H9 (cell line): Measurements from ENCODE around the gene TAOK1. TPM values are rescaled to one million over a fixed set of nuclear protein-coding genes. Genes with fewer than 3 reads are reported as not detected.

Experiments used
- DNase-seq: peaks from one replicate; pipeline ENCODE4 v3.0.0-alpha.2; 2017
- H2AFZ ChIP-seq: one replicate; pipeline ENCODE4 v1.6.1; 2013; ENCODE audit warnings: mild to moderate bottlenecking, low read length, control low read depth, moderate library complexity
- H2AK5ac ChIP-seq: 2 replicates; pipeline ENCODE4 v1.6.1; 2013; ENCODE audit warnings: low read length, control low read depth, mixed read lengths; ENCODE audit not compliant: insufficient read length
- H2BK120ac ChIP-seq: one replicate; pipeline ENCODE4 v1.6.1; 2013; ENCODE audit warnings: low read depth, mild to moderate bottlenecking, low read length, control low read depth, inconsistent platforms; ENCODE audit not compliant: poor library complexity, severe bottlenecking
- H2BK12ac ChIP-seq: 2 replicates; pipeline ENCODE4 v1.6.1; 2013; ENCODE audit warnings: low read length, control low read depth, mixed read lengths, low read depth; ENCODE audit not compliant: insufficient read length
- H2BK15ac ChIP-seq: 2 replicates; pipeline ENCODE4 v1.6.1; 2013; ENCODE audit warnings: low read depth, low read length, control low read depth
- H2BK20ac ChIP-seq: one replicate; pipeline ENCODE4 v1.6.1; 2013; ENCODE audit warnings: low read depth, mild to moderate bottlenecking, low read length, control low read depth, inconsistent platforms; ENCODE audit not compliant: poor library complexity, severe bottlenecking
- H2BK5ac ChIP-seq: 2 replicates; pipeline ENCODE4 v1.6.1; 2013; ENCODE audit warnings: low read length, control low read depth, mixed read lengths; ENCODE audit not compliant: insufficient read length
- H3K14ac ChIP-seq: 2 replicates; pipeline ENCODE4 v1.6.1; 2013; ENCODE audit warnings: low read length, control low read depth; ENCODE audit not compliant: insufficient read depth
- H3K18ac ChIP-seq: 2 replicates; pipeline ENCODE4 v1.6.1; 2013; ENCODE audit warnings: low read depth, mild to moderate bottlenecking, mixed read lengths, low read length, control low read depth; ENCODE audit not compliant: insufficient read length
- H3K23ac ChIP-seq: 2 replicates; pipeline ENCODE4 v1.6.1; 2013; ENCODE audit warnings: low read length, control low read depth, mixed read lengths, low read depth; ENCODE audit not compliant: insufficient read length
- H3K23me2 ChIP-seq: 2 replicates; pipeline ENCODE4 v1.6.1; 2013; ENCODE audit warnings: low read depth, mild to moderate bottlenecking, mixed read lengths, low read length, control low read depth; ENCODE audit not compliant: insufficient read length, poor library complexity, severe bottlenecking
- H3K27ac ChIP-seq: 2 replicates; pipeline ENCODE4 v1.5.1; 2013; ENCODE audit warnings: low read length, control low read depth, mixed read lengths, low read depth; ENCODE audit not compliant: insufficient read length
- H3K27me3 ChIP-seq: 2 replicates; pipeline ENCODE4 v1.6.1; 2013; ENCODE audit warnings: low read length, control low read depth, inconsistent platforms; ENCODE audit not compliant: insufficient read depth
- H3K4ac ChIP-seq: 2 replicates; pipeline ENCODE4 v1.6.1; 2013; ENCODE audit warnings: low read depth, mild to moderate bottlenecking, control low read depth, inconsistent platforms, low read length, moderate library complexity
- H3K4me1 ChIP-seq: 2 replicates; pipeline ENCODE4 v1.6.1; 2013; ENCODE audit warnings: low read length, control low read depth, inconsistent platforms; ENCODE audit not compliant: insufficient read depth
- H3K4me2 ChIP-seq: 2 replicates; pipeline ENCODE4 v1.6.1; 2013; ENCODE audit warnings: low read length, control low read depth, mixed read lengths; ENCODE audit not compliant: insufficient read length, insufficient read depth
- H3K56ac ChIP-seq: 2 replicates; pipeline ENCODE4 v1.6.1; 2013; ENCODE audit warnings: low read depth, mild to moderate bottlenecking, mixed read lengths, low read length, control low read depth; ENCODE audit not compliant: insufficient read length
- H3K79me1 ChIP-seq: 2 replicates; pipeline ENCODE4 v1.6.1; 2013; ENCODE audit warnings: low read depth, mild to moderate bottlenecking, moderate library complexity, low read length, control low read depth, inconsistent platforms; ENCODE audit not compliant: insufficient read depth, poor library complexity, severe bottlenecking
- H3K79me2 ChIP-seq: 2 replicates; pipeline ENCODE4 v1.6.1; 2013; ENCODE audit warnings: low read length, control low read depth, inconsistent platforms; ENCODE audit not compliant: insufficient read depth
- H3K9ac ChIP-seq: 2 replicates; pipeline ENCODE4 v1.6.1; 2013; ENCODE audit warnings: low read length, control low read depth, mixed read lengths; ENCODE audit not compliant: insufficient read length; ENCODE audit errors: extremely low read depth
- H3K9me3 ChIP-seq: one replicate; pipeline ENCODE4 v1.6.1; 2013; ENCODE audit warnings: low read depth, low read length, inconsistent platforms; ENCODE audit not compliant: control insufficient read depth
- H3T11ph ChIP-seq: one replicate; pipeline ENCODE4 v1.6.1; 2013; ENCODE audit warnings: mild to moderate bottlenecking, low read length, control low read depth, inconsistent platforms
- H4K20me1 ChIP-seq: one replicate; pipeline ENCODE4 v1.6.1; 2013; ENCODE audit not compliant: control insufficient read depth, insufficient read length, insufficient read depth
- H4K5ac ChIP-seq: 2 replicates; pipeline ENCODE4 v1.6.1; 2013; ENCODE audit warnings: low read depth, mild to moderate bottlenecking, mixed read lengths, low read length, control low read depth; ENCODE audit not compliant: insufficient read length
- H4K8ac ChIP-seq: replicated peaks from 2 replicates; pipeline ENCODE4 v1.6.1; 2013; ENCODE audit warnings: low read length, control low read depth, mixed read lengths, low read depth; ENCODE audit not compliant: insufficient read length
- H4K91ac ChIP-seq: 2 replicates; pipeline ENCODE4 v1.6.1; 2013; ENCODE audit warnings: low read depth, mild to moderate bottlenecking, moderate library complexity, mixed read lengths, low read length, control low read depth; ENCODE audit not compliant: insufficient read length
- H3K27ac Mint-ChIP-seq, 3 experiments: 2 replicates in 2 of 3; 3 replicates in 1 of 3; pipeline ENCODE4 v1.8.0; 2020 to 2021; ENCODE audit warnings: mixed read lengths in 3 of 3, mild to moderate bottlenecking in 1 of 3, moderate library complexity in 1 of 3
- H3K27me3 Mint-ChIP-seq: 2 replicates; pipeline ENCODE4 v1.8.0; 2021; ENCODE audit warnings: low read depth, mild to moderate bottlenecking, moderate library complexity, mixed read lengths
- H3K36me3 Mint-ChIP-seq, 3 experiments: 2 replicates in 2 of 3; 3 replicates in 1 of 3; pipeline ENCODE4 v1.8.0; 2020 to 2021; ENCODE audit warnings: low read depth in 3 of 3, mixed read lengths in 3 of 3; ENCODE audit not compliant: insufficient read depth in 1 of 3
- H3K4me1 Mint-ChIP-seq, 2 experiments: 2 replicates each; pipeline ENCODE4 v1.8.0; 2020; ENCODE audit warnings: mixed read lengths in 2 of 2
- H3K4me3 Mint-ChIP-seq, 2 experiments: 2 replicates in 1 of 2; 3 replicates in 1 of 2; pipeline ENCODE4 v1.8.0; 2020 to 2021; ENCODE audit warnings: mild to moderate bottlenecking in 2 of 2, mixed read lengths in 2 of 2, moderate library complexity in 1 of 2
- H3K9me3 Mint-ChIP-seq, 2 experiments: 2 replicates in 1 of 2; 3 replicates in 1 of 2; pipeline ENCODE4 v1.8.0; 2020; ENCODE audit warnings: mild to moderate bottlenecking in 2 of 2, mixed read lengths in 2 of 2, moderate library complexity in 1 of 2
- CTCF ChIP-seq: fragments of 200-600 bp; sonication (generic); conservative IDR thresholded peaks from 3 replicates; pipeline ENCODE4 v1.8.0; 2021; ENCODE audit warnings: antibody characterized with exemption, mild to moderate bottlenecking
- WGBS: extraction: QIAGEN DNeasy Blood & Tissue Kit; methylation state at CpG from one replicate; pipeline ENCODE4 v1.1.7; 2013; ENCODE audit warnings: missing lambda C conversion rate, low lambda C conversion rate, mixed read lengths; ENCODE audit not compliant: insufficient read length; ENCODE audit errors: extremely low coverage; 5-methylcytosine and 5-hydroxymethylcytosine counted together
- total RNA-seq: library from RNA; stranded (reverse); gene quantifications from 2 replicates; pipeline ENCODE4 v1.2.1, GENCODE V29; 2021

Gene TAOK1
- total RNA-seq, 1 experiment from 2014 or later = 93.0 TPM

GRCh38 chr17:29555840-29556239 lies 165.7 kb downstream of the TAOK1 start:
- H4K91ac ChIP-seq = no peak overlapping the region
- no peak overlapping the region for H3K56ac ChIP-seq
- H3K4me1 ChIP-seq = no peaks in the 10 kb centered on the region
- no peaks in the 10 kb centered on the region for H3K79me1 ChIP-seq
- no peak overlapping the region for H3T11ph ChIP-seq
- Mint-ChIP-seq H3K27ac (no peak overlapping the region), H3K9me3 (no peaks in the 10 kb centered on the region), H3K36me3 (no peaks in the 10 kb centered on the region; a peak in 1 of 7 replicates), H3K4me3 (no peak overlapping the region), H3K27me3 (peaks cover 7% of the 10 kb centered on the region), H3K4me1 (no peaks in the 10 kb centered on the region)
- H3K27ac ChIP-seq = no peak overlapping the region
- no peaks in the 10 kb centered on the region for H3K9me3 ChIP-seq
- H3K4me2 ChIP-seq = no peak overlapping the region
- H2BK20ac ChIP-seq = no peak overlapping the region
- H4K20me1 ChIP-seq = no peaks in the 10 kb centered on the region
- no peaks in the 10 kb centered on the region for H3K79me2 ChIP-seq
- H3K23ac ChIP-seq = no peak overlapping the region
- H3K18ac ChIP-seq = no peak overlapping the region
- no peak overlapping the region for H3K4ac ChIP-seq
- no peak overlapping the region for H2BK15ac ChIP-seq
- DNase-seq = no peak
- no peak overlapping the region for H4K8ac ChIP-seq
- H2BK5ac ChIP-seq = no peak overlapping the region
- H3K14ac ChIP-seq = no peak overlapping the region
- no peak overlapping the region for H2AFZ ChIP-seq
- no CpG with 5 or more reads among the region's 3 CpGs for WGBS
- H2BK120ac ChIP-seq = no peak overlapping the region
- TF ChIP-seq CTCF = no peak
- H3K23me2 ChIP-seq = no peaks in the 10 kb centered on the region
- no peak overlapping the region for H4K5ac ChIP-seq
- H2BK12ac ChIP-seq = no peak overlapping the region
- H3K27me3 ChIP-seq = no peaks in the 10 kb centered on the region
- no peak overlapping the region for H2AK5ac ChIP-seq
- no peak overlapping the region for H3K9ac ChIP-seq
